ENCODE data around the gene MBOAT1.

- TF ChIP-seq CTCF (IDR thresholded peaks at IDR 0.05) (no peak), POLR2A (IDR thresholded peaks at IDR 0.05) (no peak), POLR2AphosphoS5 (IDR thresholded peaks at IDR 0.05; ENCODE audit: insufficient read depth in 1 of 2, low read depth in 1 of 2) (no peak)
Measured at GRCh38 chr6:20207088-20207418, 5.2 kb downstream of the MBOAT1 start.
